ENCODE measurements around the gene GADD45G.

Gene GADD45G

GRCh38 chr9:89610391-89610925 is 5.6 kb downstream of the GADD45G start:
- no peak for DNase-seq

GRCh38 chr9:89611425-89611824 is 6.6 kb downstream of the GADD45G start:
- no peak for DNase-seq

GRCh38 chr9:89612566-89613278 is 7.9 kb downstream of the GADD45G start:
- DNase-seq, result no peak

GRCh38 chr9:89613912-89614892 is 9.4 kb downstream of the GADD45G start:
- DNase-seq, result no peak

- no peak for DNase-seq
Measured at GRCh38 chr9:89615661-89616060, 10.8 kb downstream of the GADD45G start.

GRCh38 chr9:89616411-89616810 is 11.6 kb downstream of the GADD45G start:
- DNase-seq, result no peak

- no peak for DNase-seq
Measured at GRCh38 chr9:89617978-89618377, 13.2 kb downstream of the GADD45G start.

- DNase-seq, result no peak
Measured at GRCh38 chr9:89619019-89619418, 14.2 kb downstream of the GADD45G start.

- DNase-seq, result no peak
Measured at GRCh38 chr9:89619424-89620138, 14.8 kb downstream of the GADD45G start.

- no peak for DNase-seq
Measured at GRCh38 chr9:89621031-89621430, 16.2 kb downstream of the GADD45G start.

GRCh38 chr9:89621676-89622075 is 16.9 kb downstream of the GADD45G start:
- no peak for DNase-seq

GRCh38 chr9:89622933-89623861 is 18.4 kb downstream of the GADD45G start:
- no peak for DNase-seq

GRCh38 chr9:89623925-89624420 is 19.2 kb downstream of the GADD45G start:
- no peak for DNase-seq

- no peak for DNase-seq
Measured at GRCh38 chr9:89625721-89626687, 21.2 kb downstream of the GADD45G start.

GRCh38 chr9:89626741-89627265 is 22.0 kb downstream of the GADD45G start:
- no peak for DNase-seq

- no peak for DNase-seq
Measured at GRCh38 chr9:89628601-89629000, 23.8 kb downstream of the GADD45G start.

- DNase-seq, result no peak
Measured at GRCh38 chr9:89629081-89629976, 24.5 kb downstream of the GADD45G start.

GRCh38 chr9:89630508-89630907 is 25.7 kb downstream of the GADD45G start:
- DNase-seq, result no peak

GRCh38 chr9:89631384-89631783 is 26.6 kb downstream of the GADD45G start:
- DNase-seq, result no peak
